Sigmoid colon (tissue), 4 donors: ENCODE data around the gene RSL1D1.

Source experiments
- POLR2A ChIP-seq, 2 donors: fragments of 450-650 bp; IDR thresholded peaks; one replicate each; pipeline ENCODE4 v1.6.1; 2016; ENCODE audit warnings: antibody characterized with exemption in 2 of 2, mild to moderate bottlenecking in 2 of 2, moderate library complexity in 2 of 2
- POLR2AphosphoS5 ChIP-seq, 4 donors: sonication (generic); formaldehyde crosslinking; IDR thresholded peaks; one replicate each; pipeline ENCODE4 v1.6.1; 2017; ENCODE audit warnings: antibody characterized with exemption in 4 of 4

DNA sequence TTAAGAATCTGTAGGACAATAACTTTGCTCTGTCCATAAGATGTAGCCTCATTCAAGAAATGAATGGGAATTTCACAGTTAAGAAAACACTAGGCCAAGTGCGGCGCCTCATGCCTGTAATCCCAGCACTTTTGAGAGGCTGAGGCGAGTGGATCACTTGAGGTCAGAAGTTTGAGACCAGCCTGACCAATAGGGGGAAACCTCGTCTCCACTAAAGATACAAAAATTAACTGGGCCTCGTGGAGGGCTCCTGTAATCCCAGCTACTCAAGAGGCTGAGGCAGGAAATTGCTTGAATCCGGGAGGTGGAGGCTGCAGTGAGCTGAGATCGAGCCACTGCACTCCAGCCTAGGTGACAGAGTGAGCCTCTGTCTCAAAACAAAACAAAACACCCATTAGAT, 19.9 kb upstream of the RSL1D1 start:
- TF ChIP-seq POLR2A (IDR thresholded peaks at IDR 0.05) (no peak), POLR2AphosphoS5 (IDR thresholded peaks at IDR 0.05) (no peak)
